Upper lobe of right lung (tissue), 1 donor: ENCODE results near the gene DES. TPM values are rescaled to one million over a fixed set of nuclear protein-coding genes. Genes with fewer than 3 reads are reported as not detected.

Experiments
- ATAC-seq: fragments of 200-7000 bp; cut with Tn5 transposase; one replicate; pipeline ENCODE4 v1.9.1; 2020; ENCODE audit warnings: mild to moderate bottlenecking, moderate library complexity
- DNase-seq: peaks from one replicate; pipeline ENCODE4 v3.0.0-alpha.2; 2020
- H3K27ac ChIP-seq: fragments of 200-600 bp; one replicate; pipeline ENCODE4 v1.8.0; 2022
- H3K27me3 ChIP-seq: fragments of 200-600 bp; one replicate; pipeline ENCODE4 v1.8.0; 2022; ENCODE audit warnings: mild to moderate bottlenecking
- H3K36me3 ChIP-seq: fragments of 200-600 bp; one replicate; pipeline ENCODE4 v1.8.0; 2022
- H3K4me1 ChIP-seq: fragments of 200-600 bp; one replicate; pipeline ENCODE4 v1.8.0; 2022
- H3K4me3 ChIP-seq: fragments of 200-600 bp; one replicate; pipeline ENCODE4 v1.8.0; 2022; ENCODE audit warnings: mild to moderate bottlenecking
- H3K9me3 ChIP-seq: fragments of 200-600 bp; one replicate; pipeline ENCODE4 v1.8.0; 2022
- intact Hi-C: fragments of 100-400 bp; cut with DNase I; formaldehyde crosslinking; loops from one replicate; pipeline ENCODE4 v1.11.0; 2022
- total RNA-seq: library from RNA; stranded (reverse); fragmentation: NEBNext Ultra II Directional; extraction: Animal tissue kit (Norgen Biotek cat#: 25700); gene quantifications from one replicate; pipeline ENCODE4 v1.2.1, GENCODE V29; 2021
- TF ChIP-seq, protein P1 (sequence below): fragments of 200-600 bp; IDR thresholded peaks from one replicate; pipeline ENCODE4 v1.8.0; 2022; ENCODE audit warnings: antibody characterized with exemption
- donor health status: DM: no; HTN: yes; CAD: no; lungs with severe emphysema.

Gene DES
- total RNA-seq, 1 donor from 2014 or later = 59.4 TPM

DNA sequence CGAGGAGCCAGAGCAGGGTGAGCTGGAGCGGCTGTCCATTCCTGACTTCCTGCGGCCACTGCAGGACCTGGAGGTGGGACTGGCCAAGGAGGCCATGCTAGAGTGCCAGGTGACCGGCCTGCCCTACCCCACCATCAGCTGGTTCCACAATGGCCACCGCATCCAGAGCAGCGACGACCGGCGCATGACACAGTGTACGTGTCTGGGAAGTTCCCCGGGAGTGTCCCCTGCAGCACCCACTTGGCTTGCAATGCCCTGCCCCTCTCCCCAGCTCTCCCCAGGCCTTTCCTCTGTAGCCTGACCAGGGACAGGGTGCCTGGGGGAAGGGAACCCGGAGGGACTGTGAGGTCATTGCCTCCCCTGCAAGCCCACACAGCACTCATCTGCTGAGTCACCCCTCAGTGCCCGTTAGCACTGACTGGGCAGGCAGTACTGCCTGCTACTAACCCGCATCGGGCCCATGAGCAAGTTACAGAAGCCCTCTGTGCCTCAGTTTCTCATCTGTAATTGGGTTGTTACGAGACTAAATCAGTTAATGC is 51.1 kb downstream of the DES start:
- Histone ChIP-seq H3K4me3 (no peak overlapping the region), H3K27ac (no peak overlapping the region), H3K27me3 (peaks cover 6% of the 10 kb centered on the region), H3K36me3 (no peaks in the 10 kb centered on the region), H3K4me1 (no peaks in the 10 kb centered on the region), H3K9me3 (no peaks in the 10 kb centered on the region)
- no peak for ATAC-seq
- intact Hi-C loops = no loop called here
- TF ChIP-seq, protein P1, sequence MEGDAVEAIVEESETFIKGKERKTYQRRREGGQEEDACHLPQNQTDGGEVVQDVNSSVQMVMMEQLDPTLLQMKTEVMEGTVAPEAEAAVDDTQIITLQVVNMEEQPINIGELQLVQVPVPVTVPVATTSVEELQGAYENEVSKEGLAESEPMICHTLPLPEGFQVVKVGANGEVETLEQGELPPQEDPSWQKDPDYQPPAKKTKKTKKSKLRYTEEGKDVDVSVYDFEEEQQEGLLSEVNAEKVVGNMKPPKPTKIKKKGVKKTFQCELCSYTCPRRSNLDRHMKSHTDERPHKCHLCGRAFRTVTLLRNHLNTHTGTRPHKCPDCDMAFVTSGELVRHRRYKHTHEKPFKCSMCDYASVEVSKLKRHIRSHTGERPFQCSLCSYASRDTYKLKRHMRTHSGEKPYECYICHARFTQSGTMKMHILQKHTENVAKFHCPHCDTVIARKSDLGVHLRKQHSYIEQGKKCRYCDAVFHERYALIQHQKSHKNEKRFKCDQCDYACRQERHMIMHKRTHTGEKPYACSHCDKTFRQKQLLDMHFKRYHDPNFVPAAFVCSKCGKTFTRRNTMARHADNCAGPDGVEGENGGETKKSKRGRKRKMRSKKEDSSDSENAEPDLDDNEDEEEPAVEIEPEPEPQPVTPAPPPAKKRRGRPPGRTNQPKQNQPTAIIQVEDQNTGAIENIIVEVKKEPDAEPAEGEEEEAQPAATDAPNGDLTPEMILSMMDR = no peak
- DNase-seq = no peak

DNA sequence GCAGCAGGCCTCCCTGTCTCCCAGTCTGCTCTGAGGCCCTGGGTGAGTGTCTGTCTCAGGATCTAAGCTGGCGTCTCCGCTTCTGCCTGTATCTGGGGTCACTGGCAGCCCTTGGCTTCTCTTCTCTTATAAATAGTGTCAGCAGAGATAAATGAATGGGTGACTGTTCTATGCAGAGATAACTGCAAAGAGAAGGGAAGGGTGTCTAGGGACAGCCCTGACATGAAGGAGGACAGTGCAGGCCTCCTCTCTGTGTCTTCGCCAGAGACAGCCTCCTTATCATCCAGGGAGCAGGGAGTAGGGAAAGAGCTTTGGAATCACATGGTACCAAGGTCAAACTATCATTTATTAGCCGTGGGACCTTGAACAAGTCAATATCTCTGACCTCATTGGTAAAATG is 52.3 kb downstream of the DES start:
- DNase-seq (no peak), ATAC-seq (no peak)
- intact Hi-C loops = no loop called here
- Histone ChIP-seq H3K27me3 (peaks cover 6% of the 10 kb centered on the region), H3K27ac (no peak overlapping the region), H3K4me3 (no peak overlapping the region), H3K36me3 (no peaks in the 10 kb centered on the region), H3K4me1 (no peaks in the 10 kb centered on the region), H3K9me3 (no peaks in the 10 kb centered on the region)
- TF ChIP-seq, protein P1 = no peak

DNA sequence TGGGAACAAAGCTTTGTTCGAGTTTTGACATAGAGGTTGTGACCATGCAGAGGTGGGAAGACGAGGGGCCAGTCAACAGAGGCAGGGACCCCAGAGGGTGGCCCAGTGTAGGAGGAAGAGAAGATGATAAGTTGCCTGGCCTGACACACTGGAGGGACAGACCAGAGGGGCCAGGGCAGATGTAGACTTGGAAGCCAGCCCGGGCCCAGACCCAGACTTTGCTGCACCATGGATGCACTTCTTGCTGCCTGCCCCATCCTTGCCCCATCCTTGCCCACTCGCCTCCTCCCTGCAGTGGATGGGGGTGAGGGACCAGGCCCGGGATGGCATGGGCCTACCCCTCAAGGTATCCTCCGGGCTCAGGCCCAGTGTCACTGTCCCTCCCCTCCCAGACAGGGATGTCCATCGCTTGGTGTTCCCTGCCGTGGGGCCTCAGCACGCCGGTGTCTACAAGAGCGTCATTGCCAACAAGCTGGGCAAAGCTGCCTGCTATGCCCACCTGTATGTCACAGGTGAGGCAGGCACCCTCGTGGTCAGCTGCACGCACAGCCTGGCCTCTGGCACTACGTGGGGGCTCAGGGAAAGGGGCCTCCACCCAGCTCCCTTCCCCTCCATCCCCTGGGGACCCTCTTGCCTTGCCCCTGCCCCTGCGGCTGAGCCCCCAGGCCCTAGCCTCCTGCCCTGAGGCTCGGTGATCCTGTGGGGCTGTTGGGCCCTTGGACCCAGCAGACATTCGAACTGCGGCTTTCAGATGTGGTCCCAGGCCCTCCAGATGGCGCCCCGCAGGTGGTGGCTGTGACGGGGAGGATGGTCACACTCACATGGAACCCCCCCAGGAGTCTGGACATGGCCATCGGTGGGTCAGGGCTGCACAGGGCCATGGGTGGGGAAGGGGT is 53.5 kb downstream of the DES start:
- Histone ChIP-seq H3K27ac (no peak overlapping the region), H3K36me3 (no peaks in the 10 kb centered on the region), H3K9me3 (no peaks in the 10 kb centered on the region), H3K4me3 (no peak overlapping the region), H3K27me3 (peaks cover 6% of the 10 kb centered on the region), H3K4me1 (no peaks in the 10 kb centered on the region)
- TF ChIP-seq, protein P1 = no peak
- no peak for ATAC-seq
- DNase-seq = no peak
- intact Hi-C loops = no loop called here

DNA sequence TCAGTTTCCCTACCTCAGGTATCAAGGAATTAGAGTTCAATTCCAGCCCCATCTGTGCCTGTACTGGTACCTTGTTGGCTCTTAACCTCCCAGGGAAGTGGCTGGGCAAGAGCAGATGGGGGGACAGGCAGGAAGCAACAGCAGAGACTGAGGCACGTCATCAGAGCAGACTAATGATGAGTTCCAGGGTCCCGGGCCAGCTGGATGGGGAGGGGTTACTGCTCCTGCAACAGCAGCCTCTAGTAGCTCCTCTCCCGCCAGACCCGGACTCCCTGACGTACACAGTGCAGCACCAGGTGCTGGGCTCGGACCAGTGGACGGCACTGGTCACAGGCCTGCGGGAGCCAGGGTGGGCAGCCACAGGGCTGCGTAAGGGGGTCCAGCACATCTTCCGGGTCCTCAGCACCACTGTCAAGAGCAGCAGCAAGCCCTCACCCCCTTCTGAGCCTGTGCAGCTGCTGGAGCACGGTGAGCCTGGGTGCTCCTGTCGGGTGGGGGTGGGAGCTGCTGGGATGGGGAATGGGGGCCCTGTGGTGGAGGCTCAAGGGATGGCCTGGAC is 54.5 kb downstream of the DES start:
- ATAC-seq = no peak
- intact Hi-C loops = no loop called here
- Histone ChIP-seq H3K27me3 (peaks cover 6% of the 10 kb centered on the region), H3K9me3 (no peaks in the 10 kb centered on the region), H3K36me3 (no peaks in the 10 kb centered on the region), H3K4me1 (no peaks in the 10 kb centered on the region), H3K4me3 (no peak overlapping the region), H3K27ac (no peak overlapping the region)
- DNase-seq = no peak
- TF ChIP-seq, protein P1 = no peak

DNA sequence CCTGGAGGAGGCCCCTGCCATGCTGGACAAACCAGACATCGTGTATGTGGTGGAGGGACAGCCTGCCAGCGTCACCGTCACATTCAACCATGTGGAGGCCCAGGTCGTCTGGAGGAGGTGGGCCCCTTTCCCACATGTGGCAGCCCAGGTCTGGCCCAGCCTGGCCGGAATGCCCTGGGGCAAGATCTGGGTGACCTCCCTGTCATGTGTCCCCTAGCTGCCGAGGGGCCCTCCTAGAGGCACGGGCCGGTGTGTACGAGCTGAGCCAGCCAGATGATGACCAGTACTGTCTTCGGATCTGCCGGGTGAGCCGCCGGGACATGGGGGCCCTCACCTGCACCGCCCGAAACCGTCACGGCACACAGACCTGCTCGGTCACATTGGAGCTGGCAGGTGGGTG is 55.3 kb downstream of the DES start:
- H3K27ac ChIP-seq = no peak overlapping the region
- no peaks in the 10 kb centered on the region for H3K36me3 ChIP-seq
- no peak for DNase-seq
- intact Hi-C loops = no loop called here
- TF ChIP-seq, protein P1 = no peak
- H3K27me3 ChIP-seq = peaks cover 6% of the 10 kb centered on the region
- no peak for ATAC-seq
- no peak overlapping the region for H3K4me3 ChIP-seq
- no peaks in the 10 kb centered on the region for H3K4me1 ChIP-seq
- no peaks in the 10 kb centered on the region for H3K9me3 ChIP-seq
